Bronchial epithelial cell (primary cell): ENCODE results near the gene SMAGP. TPM values are rescaled to one million over a fixed set of nuclear protein-coding genes. Genes with fewer than 3 reads are reported as not detected.

Experiments
- DNase-seq: peaks from one replicate; pipeline ENCODE4 v3.0.0-alpha.2; 2010; ENCODE audit warnings: low read depth
- FAIRE-seq: peaks from 2 replicates; lab custom pipeline; 2011; peaks lifted over from hg19 to GRCh38; lab: Jason Lieb, UNC
- H3K27me3 ChIP-seq: 2 replicates; pipeline ENCODE4 v1.5.1; 2011; ENCODE audit warnings: low read length; ENCODE audit not compliant: control insufficient read depth, insufficient read depth
- H3K36me3 ChIP-seq: 2 replicates; pipeline ENCODE4 v1.5.1; 2011; ENCODE audit warnings: low read length; ENCODE audit not compliant: control insufficient read depth, insufficient read depth
- H3K4me3 ChIP-seq: 2 replicates; pipeline ENCODE4 v1.5.1; 2011; ENCODE audit warnings: mild to moderate bottlenecking, low read depth, low read length, control low read depth
- total RNA-seq: library from RNA; depleted of rRNA; stranded (reverse); fragments of >200 nt; gene quantifications from 2 replicates; pipeline ENCODE4 v1.2.1, GENCODE V29; 2014
- TF ChIP-seq, protein P1 (sequence below): IDR thresholded peaks from 2 replicates; pipeline ENCODE4 v1.5.1; 2011; ENCODE audit warnings: mild to moderate bottlenecking, moderate library complexity, low read length, control low read depth, inconsistent platforms; ENCODE audit not compliant: insufficient read depth, severe bottlenecking

Gene SMAGP
- total RNA-seq, 1 donor from 2014 or later, result 7.4 TPM

DNA sequence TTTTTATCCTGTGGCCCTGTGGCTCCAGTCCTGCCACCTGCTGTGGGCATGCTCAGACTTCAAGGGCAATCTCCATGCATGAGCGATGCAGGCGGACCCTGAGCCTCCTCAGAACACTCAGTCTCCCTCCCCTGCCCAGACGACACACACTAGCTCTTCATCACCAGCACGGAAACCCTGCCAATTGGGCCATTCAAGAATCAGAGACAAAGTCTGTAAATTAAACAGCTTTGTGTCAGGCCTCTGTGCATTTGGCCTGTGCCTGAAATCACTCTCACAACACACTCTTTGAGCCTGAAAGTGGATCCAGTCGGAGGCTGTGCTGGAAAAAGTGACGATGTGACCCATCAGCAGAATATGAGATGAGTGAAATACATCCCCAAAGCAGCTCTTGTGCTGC lies 64.9 kb downstream of the SMAGP start:
- no peak for FAIRE-seq
- no peak for DNase-seq
- Histone ChIP-seq H3K4me3 (no peak overlapping the region), H3K36me3 (no peaks in the 10 kb centered on the region), H3K27me3 (no peaks in the 10 kb centered on the region)
- TF ChIP-seq, protein P1, sequence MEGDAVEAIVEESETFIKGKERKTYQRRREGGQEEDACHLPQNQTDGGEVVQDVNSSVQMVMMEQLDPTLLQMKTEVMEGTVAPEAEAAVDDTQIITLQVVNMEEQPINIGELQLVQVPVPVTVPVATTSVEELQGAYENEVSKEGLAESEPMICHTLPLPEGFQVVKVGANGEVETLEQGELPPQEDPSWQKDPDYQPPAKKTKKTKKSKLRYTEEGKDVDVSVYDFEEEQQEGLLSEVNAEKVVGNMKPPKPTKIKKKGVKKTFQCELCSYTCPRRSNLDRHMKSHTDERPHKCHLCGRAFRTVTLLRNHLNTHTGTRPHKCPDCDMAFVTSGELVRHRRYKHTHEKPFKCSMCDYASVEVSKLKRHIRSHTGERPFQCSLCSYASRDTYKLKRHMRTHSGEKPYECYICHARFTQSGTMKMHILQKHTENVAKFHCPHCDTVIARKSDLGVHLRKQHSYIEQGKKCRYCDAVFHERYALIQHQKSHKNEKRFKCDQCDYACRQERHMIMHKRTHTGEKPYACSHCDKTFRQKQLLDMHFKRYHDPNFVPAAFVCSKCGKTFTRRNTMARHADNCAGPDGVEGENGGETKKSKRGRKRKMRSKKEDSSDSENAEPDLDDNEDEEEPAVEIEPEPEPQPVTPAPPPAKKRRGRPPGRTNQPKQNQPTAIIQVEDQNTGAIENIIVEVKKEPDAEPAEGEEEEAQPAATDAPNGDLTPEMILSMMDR, result no peak

DNA sequence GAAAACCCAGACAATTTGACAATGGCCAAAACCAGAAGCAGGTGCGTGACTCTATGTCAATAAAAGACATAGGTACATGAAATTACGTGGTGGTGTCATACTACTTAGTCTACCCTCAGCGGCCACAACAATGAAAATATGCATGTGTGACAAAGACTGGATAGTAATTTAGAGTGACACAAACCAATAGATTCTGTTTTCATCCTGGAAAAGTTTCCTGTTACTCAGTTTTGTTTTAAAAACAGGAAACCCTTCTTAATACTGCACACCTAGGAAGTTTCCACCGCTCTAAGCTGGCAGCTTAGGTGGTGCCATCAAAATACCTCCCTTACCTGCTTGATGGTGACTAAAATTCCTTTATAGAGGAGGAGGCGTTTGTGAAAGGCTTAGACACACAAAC lies 67.5 kb downstream of the SMAGP start:
- TF ChIP-seq, protein P1, result no peak
- no peaks in the 10 kb centered on the region for H3K27me3 ChIP-seq
- no peaks in the 10 kb centered on the region for H3K36me3 ChIP-seq
- no peak for DNase-seq
- FAIRE-seq, result no peak
- H3K4me3 ChIP-seq, result no peak overlapping the region

DNA sequence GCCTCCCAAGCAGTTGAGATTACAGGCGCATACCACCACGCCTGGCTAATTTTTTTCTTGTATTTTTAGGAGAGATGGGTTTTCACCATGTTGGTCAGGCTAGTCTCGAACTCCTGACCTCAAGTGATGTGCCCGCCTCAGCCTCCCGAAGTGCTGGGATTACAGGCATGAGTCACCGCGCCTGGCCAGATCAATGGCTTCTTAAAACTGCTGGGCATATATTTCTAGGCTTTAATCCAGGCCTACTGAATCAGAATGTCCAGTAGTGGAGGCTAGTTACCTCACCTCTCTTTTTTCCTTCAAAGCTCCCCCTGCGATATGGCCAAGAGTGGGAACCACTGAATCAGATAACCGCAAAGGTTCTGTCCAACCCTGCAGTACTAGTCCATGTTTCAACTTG lies 69.4 kb downstream of the SMAGP start:
- TF ChIP-seq, protein P1, result no peak
- no peak overlapping the region for H3K4me3 ChIP-seq
- FAIRE-seq (no peak), DNase-seq (no peak)
- H3K36me3 ChIP-seq, result no peaks in the 10 kb centered on the region
- H3K27me3 ChIP-seq, result no peaks in the 10 kb centered on the region

DNA sequence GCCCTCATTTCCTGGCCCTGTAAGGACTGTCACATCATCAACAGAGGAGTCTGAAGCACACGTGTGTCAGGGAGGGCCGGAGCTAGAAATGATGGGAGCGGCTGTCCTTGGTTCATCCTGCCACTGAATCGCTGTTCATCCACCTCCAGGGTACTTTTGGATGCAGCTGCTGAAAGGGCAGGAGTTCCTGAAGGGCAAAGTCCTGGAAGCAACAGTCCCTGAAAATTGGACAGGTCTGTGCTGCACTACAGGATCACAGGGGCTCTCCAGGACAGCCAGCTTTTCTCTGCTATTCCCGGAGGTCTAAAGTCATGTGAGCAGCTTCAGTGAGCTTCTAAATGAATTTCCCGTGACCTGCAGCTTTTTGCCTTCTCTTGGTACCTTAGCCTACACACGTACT lies 70.1 kb downstream of the SMAGP start:
- Histone ChIP-seq H3K36me3 (no peaks in the 10 kb centered on the region), H3K27me3 (no peaks in the 10 kb centered on the region), H3K4me3 (no peak overlapping the region)
- no peak for DNase-seq
- TF ChIP-seq, protein P1, result no peak
- peak; percentile 43 for FAIRE-seq

DNA sequence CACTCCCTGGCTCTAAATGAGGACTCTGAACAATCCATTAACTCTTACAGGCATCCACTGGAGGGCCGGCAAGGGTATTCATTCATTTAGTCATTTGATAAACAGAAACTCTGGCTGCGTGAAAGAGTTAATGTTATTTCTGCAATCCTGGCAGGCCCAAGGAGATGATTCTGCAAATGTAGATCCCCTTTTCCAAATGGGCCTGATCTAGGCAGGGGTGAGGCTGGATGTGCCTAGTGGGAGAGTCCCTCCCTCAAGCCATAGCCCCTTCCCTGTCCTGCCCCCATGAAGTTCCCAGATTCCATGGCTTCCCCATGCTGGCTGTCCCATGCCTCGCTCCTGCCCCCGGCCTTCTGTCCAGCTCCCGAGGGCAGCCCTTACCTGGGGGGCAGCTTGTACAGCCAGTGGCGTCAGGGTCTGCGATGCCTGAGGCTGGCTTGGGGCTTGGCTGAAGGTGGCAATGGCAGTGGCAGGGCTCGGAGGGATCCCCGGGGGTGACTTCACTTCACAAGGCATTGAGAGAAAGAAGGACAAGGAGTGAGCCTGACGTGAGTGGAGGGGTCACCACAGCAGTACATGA lies 70.8 kb downstream of the SMAGP start:
- no peak overlapping the region for H3K4me3 ChIP-seq
- H3K27me3 ChIP-seq, result no peaks in the 10 kb centered on the region
- H3K36me3 ChIP-seq, result no peaks in the 10 kb centered on the region
- DNase-seq (no peak), FAIRE-seq (peak; percentile 32)
- TF ChIP-seq, protein P1, result no peak
